NCI-H1436 treated with DMSO at 0.1 percent for 48 hours (cell line): Measurements from ENCODE around the gene USP49.
"Not testable (repeated sequence)": the region's sequence is repeated elsewhere in the genome, so short reads cannot be mapped to it uniquely, and the experiment has no call there.

ENCODE experiments used
- DNase-seq: peaks from one replicate; lab custom pipeline; 2025; lab: John Stamatoyannopoulos, UW

Gene USP49

DNA sequence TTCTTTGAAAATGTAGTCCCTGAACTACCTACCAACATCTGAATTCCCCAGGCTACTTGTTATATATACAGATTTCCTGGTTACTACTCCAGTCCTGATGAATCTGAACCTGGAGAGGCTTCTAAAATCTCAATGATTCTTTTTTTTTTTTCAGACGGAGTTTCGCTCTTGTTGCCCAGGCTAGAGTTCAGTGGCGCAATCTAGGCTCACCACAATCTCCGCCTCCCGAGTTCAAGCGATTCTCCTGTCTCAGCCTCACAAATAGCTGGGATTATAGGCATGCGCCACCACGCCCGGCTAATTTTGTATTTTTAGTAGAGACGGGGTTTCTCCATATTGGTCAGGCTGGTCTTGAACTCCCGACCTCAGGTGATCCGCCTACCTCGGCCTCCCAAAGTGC is 83.2 kb downstream of the USP49 start:
- DNase-seq: not testable (repeated sequence)

DNA sequence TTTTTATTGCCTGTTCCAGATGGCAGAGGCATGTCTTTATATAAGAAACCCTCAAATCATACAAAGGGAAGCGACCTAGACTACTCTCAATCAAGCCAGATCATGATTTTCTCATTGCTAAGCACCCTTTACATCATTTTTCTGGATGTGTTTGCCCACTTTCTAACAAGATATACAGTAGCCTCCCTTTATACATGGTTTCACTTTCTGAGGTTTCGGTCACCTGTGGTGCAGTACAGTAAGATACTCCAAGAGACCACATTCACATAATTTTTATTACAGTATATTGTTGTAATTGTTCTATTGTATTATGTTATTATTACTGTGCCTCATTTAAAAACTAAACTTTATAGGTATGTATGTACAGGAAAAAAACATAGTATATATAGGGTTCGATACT is 84.1 kb downstream of the USP49 start:
- DNase-seq: no peak

DNA sequence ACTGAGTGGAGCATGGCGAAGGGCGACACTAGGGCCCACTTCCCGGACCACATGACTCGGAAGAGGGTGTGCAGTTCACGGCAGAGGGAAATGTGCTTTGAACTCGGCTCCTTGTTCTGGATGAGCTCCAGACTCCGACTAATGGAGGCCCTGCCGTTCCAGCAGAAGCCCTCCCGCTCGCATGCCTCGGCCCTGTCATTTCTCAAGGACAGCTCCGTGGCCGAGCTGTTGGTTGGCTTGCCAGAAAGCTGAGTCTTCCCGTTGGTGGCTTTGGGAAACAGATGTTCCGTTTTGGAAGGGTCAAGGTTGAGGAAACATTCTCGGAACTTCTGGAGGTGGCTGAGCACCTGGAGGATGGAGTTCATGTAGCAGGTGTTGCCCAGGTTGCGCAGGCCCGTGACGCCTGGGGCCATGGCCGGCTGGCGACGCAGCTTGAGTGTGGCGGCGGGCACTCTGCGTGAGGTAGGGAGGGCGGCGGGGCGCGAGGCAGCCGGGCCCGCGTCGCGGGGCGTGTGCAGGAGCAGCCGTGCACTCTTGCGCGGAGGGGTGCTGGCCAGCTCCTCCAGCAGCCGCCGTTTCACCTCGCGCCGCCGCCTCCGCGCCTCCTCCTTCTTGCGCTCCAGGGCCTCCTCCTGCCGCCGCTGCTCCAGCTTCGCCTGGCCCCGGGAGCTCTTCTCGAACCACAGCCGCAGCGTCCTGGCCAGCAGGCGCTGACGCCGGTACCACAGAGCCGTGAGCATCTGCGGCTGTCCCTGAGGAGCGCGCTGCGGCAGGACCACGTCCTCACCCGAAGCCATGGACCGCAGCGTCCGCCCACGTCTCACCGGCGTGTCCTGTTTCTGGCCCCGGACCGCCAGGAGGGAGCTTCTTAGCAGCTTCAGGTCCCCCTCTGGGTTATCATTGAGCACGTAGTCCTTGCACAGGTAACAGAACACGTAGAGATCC is 89.1 kb downstream of the USP49 start:
- DNase-seq: no peak

DNA sequence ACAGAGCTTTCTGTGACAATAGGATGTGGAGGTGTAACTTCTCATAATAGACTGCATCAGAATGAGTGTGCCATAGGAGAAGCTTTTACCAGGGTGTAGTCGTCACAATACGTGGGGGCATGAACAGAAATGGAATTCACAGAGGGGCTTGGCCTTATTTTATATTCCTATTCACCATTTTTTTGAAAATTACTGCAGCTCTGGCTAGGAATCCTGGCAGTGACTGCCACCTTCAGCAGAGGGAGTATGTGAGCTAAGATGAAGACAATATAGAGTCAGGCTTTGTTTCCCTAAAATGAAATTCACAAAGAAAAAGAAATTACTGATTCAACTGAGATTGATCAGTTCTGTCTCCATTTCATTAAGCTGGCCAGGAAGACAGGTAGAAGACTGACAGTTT is 93.8 kb downstream of the USP49 start:
- no peak for DNase-seq

DNA sequence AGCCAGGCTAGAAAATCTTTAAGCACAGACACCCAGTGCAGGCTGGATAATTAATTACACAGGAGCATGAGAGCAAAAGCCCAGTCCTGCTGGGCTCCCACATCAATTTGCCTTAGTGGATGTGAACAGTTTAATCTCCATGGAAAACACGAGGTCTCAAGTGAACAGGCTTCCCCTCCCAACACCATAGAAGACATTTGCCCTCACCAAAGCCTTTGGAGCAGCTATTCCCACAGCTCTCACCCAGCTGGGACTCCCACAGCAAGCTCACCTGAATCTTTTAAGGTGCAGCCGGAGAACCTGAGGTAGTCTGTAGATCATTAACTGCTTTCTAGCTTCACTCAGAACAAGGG is 95.6 kb downstream of the USP49 start:
- no peak for DNase-seq

DNA sequence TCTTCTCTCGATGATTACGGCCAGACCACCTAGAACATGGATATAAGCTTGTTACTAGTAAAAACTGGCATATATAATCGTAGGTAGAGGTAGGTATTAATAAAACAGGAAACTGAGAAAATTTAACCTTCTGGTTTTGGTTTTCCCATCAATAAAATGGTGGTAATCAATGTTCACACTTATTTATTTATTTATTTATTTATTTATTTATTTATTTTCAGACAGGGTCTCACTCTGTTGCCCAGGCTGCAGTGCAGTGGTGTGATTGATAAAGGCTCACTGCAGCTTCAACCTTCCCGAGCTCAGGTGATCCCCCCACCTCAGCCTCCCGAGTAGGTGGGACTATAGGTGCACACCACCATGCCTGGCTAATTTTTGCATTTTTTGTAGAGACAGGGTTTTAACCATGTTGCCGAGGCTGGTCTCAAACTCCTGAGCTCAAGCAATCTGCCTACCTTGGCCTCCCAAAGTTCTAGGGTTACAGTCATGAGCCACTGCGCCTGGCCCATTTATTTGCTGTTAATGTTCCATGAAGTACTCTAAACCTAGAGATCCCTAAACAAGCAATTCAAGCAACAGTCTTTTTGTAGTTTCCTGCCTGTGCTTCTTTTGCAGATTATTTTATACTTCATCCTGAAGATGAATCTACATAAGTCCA is 96.1 kb downstream of the USP49 start:
- DNase-seq: no peak

DNA sequence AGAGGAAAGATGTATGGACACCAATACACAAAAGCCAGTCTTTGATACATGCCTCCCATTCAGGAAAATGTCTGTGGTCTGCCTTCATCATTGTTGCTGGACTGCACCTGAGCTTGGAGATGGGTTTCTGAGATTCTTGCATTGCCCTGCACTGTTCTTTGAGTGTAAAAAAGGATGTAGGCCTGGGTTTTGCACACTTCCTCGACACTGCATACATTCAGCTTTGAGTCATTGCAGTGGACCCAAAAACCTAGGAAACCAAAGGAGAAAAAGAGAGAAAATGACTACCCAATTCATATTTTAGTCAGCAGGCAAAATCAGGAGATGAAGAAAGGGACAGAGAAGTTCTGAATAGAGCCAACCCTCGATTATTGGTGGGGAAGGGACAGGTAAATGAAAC is 98.7 kb downstream of the USP49 start:
- DNase-seq: no peak

DNA sequence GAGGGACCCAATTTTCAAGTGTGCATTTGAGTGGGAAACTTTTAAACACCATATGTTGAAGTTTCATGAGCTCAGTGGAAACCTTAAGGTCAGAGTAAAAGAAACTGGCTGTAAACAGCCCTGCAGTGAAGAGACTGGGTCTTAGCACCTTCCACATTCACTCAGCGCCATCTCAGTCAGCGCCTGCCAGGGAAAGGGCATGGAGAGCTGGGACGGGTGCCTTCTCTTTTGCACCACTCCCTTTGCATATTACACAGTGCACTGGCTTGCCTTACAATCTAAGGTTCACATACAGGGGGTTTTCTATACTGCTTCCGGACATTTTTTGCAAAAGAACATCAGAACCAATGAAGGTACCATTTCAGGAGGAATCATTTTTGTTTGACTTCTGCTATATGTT is 103.2 kb downstream of the USP49 start:
- DNase-seq: no peak

DNA sequence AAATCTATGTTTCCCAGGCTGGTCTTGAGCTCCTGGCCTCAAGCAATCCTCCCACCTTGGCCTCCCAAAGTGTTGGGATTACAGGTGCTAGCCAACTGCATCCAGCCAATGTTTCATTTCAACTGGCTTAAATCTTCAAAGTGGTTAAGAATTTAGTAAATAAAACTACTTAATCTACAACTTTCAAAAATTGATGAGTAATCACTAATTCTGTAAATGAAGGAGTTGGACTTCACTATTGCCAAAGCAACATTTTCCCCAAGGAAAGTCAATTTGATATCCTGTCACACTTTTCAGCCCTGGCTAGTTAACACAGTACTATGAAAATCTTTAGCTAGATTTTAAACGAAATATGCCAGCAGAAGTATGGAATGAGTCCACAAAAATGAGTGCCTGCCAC is 103.9 kb downstream of the USP49 start:
- DNase-seq: no peak

DNA sequence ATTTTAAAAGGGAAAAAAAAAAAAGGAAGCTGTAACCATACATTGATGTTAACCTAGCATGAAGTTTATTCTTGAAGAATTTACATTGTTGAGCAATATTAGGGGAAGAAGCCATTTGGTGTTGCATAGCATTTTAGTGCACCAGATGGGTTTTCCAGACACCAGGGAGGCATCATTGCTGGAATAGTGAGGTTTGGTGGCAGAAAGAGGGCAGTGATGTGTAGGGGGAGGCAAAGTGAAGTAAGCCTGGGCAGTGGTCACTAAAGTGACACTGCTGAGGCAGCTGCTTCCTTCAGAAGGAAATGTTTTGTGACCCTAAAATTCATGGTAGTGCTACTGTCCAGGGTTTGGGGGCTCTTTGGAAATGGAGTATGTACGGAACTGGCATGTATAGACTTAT is 105.1 kb downstream of the USP49 start:
- no peak for DNase-seq

DNA sequence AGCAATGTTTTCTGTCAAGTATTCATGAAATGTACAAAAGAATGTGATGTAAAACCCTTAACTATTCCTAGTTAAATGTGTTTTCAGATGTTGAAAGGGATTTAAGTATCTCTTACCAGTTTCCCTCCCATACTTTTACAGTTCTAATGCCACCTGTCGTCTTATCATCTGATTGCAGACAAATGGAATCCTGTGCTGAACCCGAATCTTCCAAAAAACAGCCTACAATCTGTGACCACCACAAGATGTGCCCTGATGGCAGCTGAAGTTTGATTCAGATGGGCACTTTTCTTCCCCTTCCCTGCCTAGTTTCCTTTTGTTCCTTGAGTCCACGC is 105.8 kb downstream of the USP49 start:
- DNase-seq: no peak

DNA sequence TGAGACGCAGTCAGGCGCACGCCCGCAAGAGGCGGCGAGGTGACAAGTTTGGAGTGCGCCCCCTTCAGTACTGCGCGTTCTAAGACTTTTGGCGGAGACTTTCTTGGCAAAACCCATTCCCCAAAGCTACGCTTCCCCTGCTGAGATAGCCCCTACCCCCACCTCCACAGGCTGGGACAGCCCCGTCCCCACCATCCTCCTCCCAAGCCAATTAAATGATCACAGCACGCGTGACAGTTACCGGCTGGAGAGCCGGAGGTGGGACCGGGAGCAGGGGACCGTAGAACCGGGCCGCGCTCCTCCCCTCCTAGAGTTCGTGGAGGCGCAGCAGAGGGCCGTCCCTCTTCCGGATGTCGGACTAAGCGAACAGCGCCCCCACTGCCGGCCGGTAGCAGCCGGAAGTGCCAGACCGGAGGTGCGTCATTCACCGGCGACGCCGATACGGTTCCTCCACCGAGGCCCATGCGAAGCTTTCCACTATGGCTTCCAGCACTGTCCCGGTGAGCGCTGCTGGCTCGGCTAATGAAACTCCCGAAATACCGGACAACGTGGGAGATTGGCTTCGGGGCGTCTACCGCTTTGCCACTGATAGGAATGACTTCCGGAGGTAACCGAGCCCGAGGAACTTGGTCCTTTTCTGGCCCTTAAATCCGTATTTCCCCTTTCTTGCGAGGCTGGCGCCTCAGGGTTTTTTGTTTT is 107.8 kb downstream of the USP49 start, which contains the start of gene TOMM6:
TOMM6 (plus strand) TSS at position 476 of the 699 bp plus-strand sequence; CDS start at position 480, 4 bp downstream.
- peak; percentile 61 for DNase-seq

DNA sequence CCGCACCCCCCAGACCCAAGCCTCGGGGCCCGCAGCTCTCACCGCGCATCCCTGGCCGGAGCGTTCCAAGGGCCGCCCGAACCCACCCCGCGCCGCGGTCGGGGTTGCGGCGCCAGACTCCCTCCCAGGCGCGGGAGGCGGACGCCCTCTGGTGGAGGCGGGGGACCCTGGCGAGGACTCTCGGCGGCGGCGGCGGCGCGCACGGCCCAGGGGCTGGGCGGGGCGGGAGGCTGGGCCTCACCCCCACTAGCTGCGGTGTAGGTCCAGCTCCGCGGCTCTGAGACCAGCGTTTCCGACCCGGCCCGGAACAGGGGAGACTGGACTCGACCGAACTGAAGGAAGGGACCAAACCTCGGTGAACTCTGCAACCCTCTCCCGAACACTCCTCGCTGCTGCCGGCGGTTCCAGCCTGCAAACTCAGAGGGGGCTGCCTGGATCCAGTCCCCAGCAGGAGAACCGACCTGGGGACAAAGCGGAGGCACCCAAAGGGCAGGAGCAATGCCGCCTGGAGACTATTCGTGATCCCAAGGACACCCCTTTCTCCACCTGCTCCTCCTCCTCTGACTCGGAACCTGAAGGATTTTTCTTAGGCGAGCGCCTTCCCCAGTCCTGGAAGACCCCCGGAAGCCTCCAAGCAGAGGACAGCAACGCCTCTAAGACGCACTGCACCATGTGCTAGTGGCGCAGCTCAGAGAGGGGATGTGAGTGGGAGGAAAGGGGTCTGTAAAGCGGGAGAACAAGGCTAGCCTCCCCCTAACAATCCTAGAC is 108.5 kb downstream of the USP49 start:
- DNase-seq: no peak

DNA sequence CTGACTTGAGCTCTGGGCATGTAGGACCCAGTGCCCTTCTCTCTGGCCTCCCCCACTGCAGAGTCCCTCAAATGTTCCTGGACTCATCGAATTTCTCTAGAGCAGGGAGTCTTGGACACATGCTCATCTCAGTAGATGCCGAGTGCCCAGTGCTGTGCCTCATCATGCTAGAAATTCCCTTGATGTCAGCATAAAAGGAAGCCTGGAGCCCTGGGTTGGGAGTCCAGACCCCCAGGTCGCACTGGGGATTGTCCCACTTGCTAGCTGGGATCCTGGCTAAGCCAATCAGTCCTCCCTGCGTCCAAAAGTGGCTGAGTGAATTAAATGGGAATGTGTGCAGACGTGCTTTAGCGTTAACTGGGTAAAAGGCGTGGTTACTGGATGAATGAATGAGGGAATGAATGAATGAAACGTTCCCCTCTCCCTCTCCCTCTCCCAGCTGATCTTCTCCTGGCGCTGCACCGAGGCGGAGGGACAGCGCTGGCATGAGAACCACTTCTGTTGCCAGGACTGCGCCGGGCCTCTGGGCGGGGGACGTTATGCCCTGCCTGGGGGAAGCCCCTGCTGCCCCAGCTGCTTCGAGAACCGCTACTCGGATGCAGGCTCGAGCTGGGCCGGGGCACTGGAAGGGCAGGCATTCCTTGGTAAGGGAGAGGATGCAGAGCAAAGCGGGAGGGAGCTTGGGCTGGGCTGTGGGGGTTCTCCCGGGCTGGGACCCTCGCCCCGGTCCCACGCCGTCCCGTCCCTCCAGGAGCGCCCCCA is 109.3 kb downstream of the USP49 start:
- DNase-seq: no peak

DNA sequence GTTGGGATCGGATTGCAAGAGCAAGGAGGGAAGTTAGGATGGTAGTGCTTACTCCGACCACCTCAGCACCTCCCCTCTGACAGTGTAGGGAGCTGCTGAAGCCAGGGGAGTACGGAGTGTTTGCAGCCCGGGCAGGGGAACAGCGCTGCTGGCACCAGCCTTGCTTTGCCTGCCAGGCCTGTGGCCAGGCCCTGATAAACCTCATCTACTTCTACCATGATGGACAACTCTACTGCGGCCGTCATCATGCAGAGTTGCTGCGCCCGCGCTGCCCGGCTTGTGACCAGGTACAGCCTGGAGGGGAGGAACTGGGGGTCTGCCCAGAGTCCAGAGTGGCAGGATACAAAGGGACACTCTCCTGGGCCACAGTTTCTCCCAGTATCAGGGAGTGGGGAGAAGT is 109.9 kb downstream of the USP49 start:
- DNase-seq: no peak

DNA sequence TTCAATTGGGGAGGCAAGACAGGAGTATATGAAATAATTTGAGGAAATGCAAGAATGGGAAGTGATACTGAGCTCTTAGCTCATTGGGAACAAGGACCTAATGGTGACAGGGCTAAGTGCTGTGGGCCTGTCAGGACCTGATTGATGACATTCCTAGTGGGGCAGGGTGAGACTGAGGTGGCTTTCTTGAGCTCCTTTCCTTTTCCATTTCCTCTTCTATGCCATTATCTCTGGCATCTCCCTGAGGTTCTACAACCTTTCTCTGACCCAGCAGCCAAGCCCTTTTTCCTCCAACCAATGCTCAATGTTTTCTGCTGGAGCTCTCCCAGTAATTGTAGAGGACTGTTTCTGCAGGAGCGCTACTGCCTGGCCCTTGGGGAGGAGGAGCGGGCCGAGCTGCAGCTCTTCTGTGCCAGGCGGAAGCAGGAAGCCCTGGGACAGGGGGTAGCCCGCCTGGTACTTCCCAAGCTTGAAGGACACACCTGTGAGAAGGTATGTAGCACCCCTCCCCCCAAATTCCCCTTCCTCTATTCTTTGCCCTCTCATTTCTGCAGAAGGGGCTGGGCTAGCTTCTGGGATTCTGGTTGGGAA is 110.5 kb downstream of the USP49 start:
- DNase-seq: no peak

DNA sequence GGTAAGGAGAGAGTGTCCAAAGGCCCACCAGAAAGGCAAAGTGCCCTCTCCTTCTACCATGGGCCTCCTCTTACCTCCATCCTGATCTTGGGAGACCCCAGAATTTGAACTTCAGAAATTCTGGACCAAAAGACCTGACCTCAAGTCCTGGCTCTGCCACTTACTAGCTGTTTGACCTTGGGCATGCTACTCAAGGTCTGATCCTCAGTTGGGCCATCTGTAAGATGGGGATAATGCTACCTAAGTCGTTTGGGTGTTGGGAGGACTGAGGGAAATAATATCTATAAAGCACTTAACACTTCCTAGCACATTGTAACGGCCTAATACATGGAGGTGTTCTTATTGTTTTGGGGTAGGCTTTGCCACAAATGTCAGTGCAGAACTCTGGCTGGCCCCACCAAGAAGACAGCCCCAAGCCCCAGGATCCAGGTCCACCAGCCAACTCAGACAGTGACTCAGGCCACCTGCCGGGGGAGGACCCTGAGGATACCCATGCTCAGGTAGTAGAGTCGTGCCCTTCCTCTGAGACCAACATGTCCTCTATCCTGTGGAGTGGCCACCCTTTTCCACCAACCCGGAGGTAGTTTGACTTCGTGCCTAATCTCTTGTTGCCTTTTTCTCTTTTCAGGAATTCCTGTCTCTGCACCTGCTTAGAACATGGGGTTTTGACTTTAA is 111.9 kb downstream of the USP49 start:
- no peak for DNase-seq

DNA sequence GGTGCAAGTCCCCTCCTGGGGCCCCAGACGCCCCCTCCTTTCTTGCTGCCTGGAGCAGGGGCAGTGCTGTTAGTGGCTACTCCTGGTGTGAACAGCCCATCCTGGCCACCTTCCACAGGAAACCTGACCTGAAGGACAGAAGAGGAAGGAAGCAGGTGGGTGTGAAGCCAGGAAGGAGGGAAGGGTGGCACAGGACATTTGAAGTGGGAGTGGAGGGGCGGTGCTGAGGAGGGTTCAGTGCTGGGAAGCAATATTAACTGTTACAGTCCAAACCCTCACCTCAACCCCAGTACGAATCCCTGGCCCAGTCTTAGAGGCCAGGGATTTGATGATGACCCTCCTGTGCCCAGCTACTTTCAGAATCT is 113.8 kb downstream of the USP49 start:
- no peak for DNase-seq

DNA sequence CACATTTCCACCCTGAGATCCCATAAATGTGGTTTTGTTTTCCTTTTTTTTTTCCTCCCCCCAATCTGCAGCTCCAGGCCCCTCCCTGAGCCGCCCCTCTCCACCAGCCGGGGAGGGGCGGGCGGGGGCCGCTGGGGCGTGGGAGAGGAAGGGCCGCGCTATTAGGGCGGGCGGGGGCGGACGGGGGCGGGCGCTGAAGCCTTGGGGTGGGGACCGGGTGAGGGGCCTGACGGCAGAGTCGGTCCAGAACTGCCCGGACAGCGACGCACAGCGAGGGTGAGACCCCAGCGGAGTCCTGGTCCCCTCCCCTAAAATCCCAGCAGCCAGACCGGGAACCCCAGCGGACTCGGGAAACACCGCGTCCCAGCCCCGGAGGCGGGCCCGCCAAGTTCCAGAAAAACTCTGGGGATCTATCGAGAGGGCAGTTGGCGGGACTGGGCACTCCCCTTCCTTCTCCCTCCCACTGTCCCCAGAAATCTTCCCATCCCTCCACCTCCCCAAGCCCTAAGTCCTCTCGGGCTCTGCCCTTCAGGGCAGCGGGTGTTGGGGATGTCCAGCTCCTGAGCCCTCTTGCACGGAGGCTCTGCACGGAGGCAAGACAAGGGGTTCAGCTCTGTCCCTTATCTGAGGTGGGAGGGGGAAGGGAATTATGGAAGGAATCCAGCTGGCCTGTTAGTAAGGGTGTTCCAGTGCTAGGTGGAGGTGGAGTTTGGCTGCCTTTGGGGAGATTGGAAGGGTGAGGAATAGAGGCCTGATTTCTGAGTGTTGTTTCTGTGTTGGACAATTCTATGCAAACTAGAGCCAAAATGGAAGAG is 114.4 kb downstream of the USP49 start, which contains the start of gene PRICKLE4:
PRICKLE4 (plus strand) TSS at position 232 of the 815 bp plus-strand sequence. CDS start 2,692 bp downstream, outside the sequence.
- no peak for DNase-seq
